GM21576 (cell line): ENCODE data around the gene LVRN.
"Not testable (repeated sequence)": the region's sequence is repeated elsewhere in the genome, so short reads cannot be mapped to it uniquely, and the experiment has no call there.

ENCODE experiments used
- ATAC-seq: cut with Tn5 transposase; IDR thresholded peaks from one replicate; pipeline ENCODE4 v1.9.1; 2021; ENCODE audit warnings: mild to moderate bottlenecking, moderate library complexity; ENCODE audit not compliant: unreplicated experiment

The LVRN gene

GRCh38 chr5:115962239-115962564 lies at the start of gene LVRN:
TSS of gene LVRN (plus strand) at chr5:115962475. CDS start at chr5:115962618, 143 bp downstream.
- no peak for ATAC-seq

GRCh38 chr5:115913623-115914400 lies 48.5 kb upstream of the LVRN start:
- not testable (repeated sequence) for ATAC-seq

- ATAC-seq = no peak
These were observed 42.0 kb upstream of the LVRN start for GRCh38 chr5:115920171-115920725.

GRCh38 chr5:115928578-115929407 lies 33.5 kb upstream of the LVRN start:
- not testable (repeated sequence) for ATAC-seq

- not testable (repeated sequence) for ATAC-seq
These were observed 32.1 kb upstream of the LVRN start for GRCh38 chr5:115930171-115930570.

GRCh38 chr5:115930630-115931337 lies 31.5 kb upstream of the LVRN start:
- ATAC-seq = no peak

- ATAC-seq = no peak
These were observed 29.3 kb upstream of the LVRN start for GRCh38 chr5:115932991-115933390.

- no peak for ATAC-seq
These were observed 27.8 kb upstream of the LVRN start for GRCh38 chr5:115934388-115934974.

- ATAC-seq = no peak
These were observed 26.2 kb upstream of the LVRN start for GRCh38 chr5:115936031-115936430.

- ATAC-seq = no peak
These were observed 23.2 kb upstream of the LVRN start for GRCh38 chr5:115939059-115939458.

GRCh38 chr5:115940080-115940810 lies 22.0 kb upstream of the LVRN start:
- ATAC-seq = no peak

- no peak for ATAC-seq
These were observed 21.1 kb upstream of the LVRN start for GRCh38 chr5:115941051-115941675.

- ATAC-seq = no peak
These were observed 17.8 kb upstream of the LVRN start for GRCh38 chr5:115944501-115944900.

GRCh38 chr5:115946655-115947054 lies 15.6 kb upstream of the LVRN start:
- no peak for ATAC-seq

- ATAC-seq = no peak
These were observed 15.0 kb upstream of the LVRN start for GRCh38 chr5:115947260-115947659.

- ATAC-seq = no peak
These were observed 14.2 kb upstream of the LVRN start for GRCh38 chr5:115948091-115948534.

GRCh38 chr5:115949096-115949495 lies 13.2 kb upstream of the LVRN start:
- no peak for ATAC-seq

GRCh38 chr5:115952588-115952987 lies 9.7 kb upstream of the LVRN start:
- no peak for ATAC-seq

- ATAC-seq = no peak
These were observed 8.1 kb upstream of the LVRN start for GRCh38 chr5:115954144-115954543.

- ATAC-seq = no peak
These were observed 5.3 kb upstream of the LVRN start for GRCh38 chr5:115956957-115957356.
